ENCODE results near the gene JUNB. TPM values are rescaled to one million over a fixed set of nuclear protein-coding genes. Genes with fewer than 3 reads are reported as not detected.

JUNB gene
- total and polyA plus RNA-seq, 2 of the 4 experiments (the other 2 are of a cell fraction) = 20.8 to 109 TPM

GRCh38 chr19:12796146-12797071 lies 5.1 kb downstream of the JUNB start (continued):
- no peak for TF ChIP-seq USF2 (IDR thresholded peaks at IDR 0.05; ENCODE audit: low read depth, low read length)

GRCh38 chr19:12797141-12797587 lies 5.9 kb downstream of the JUNB start:
- POLR2A ChIA-PET (ENCODE audit: unreplicated experiment) = no interaction called here
- Histone ChIP-seq H3K4me3 (ENCODE audit: insufficient read depth, low read depth, low read length) (no peak overlapping the region), H2AK5ac (ENCODE audit: low read depth, low read length) (no peak overlapping the region), H3K27me3 (ENCODE audit: control insufficient read depth, insufficient read depth, low read length) (no peaks in the 10 kb centered on the region), H3K27ac (ENCODE audit: insufficient read depth, low read length) (no peak overlapping the region), H3K23ac (ENCODE audit: low read depth, low read length) (no peak overlapping the region), H2BK120ac (ENCODE audit: low read depth, low read length) (no peak overlapping the region), H3K14ac (replicated peaks; ENCODE audit: low read depth, low read length) (no peak overlapping the region), H2AK9ac (replicated peaks; ENCODE audit: low read depth, low read length, poor library complexity) (no peak overlapping the region), H4K91ac (ENCODE audit: insufficient read depth, low read depth, low read length) (no peak overlapping the region), H2AFZ (replicated peaks; ENCODE audit: low read length, poor library complexity) (no peak overlapping the region), H3K79me1 (ENCODE audit: low read depth in 1 of 2, low read length in 2 of 2) (peaks cover 4 to 34% of the 10 kb centered on the region in 2 experiments; a peak in 3 of 4 replicates), H3K4me1 (ENCODE audit: control insufficient read depth, insufficient read depth, low read length) (peaks cover 6% of the 10 kb centered on the region), H3K18ac (ENCODE audit: low read depth, low read length) (no peak overlapping the region), H3K56ac (ENCODE audit: extremely low read depth, insufficient read depth, low read length) (no peak overlapping the region), H4K5ac (ENCODE audit: low read depth, low read length) (no peak overlapping the region), H2BK20ac (ENCODE audit: low read depth, low read length) (no peak overlapping the region), H2BK15ac (ENCODE audit: low read depth, low read length) (no peak overlapping the region), H4K20me1 (ENCODE audit: insufficient read depth, low read length) (peaks cover 12% of the 10 kb centered on the region), H3K36me3 (ENCODE audit: control insufficient read depth, insufficient read depth, low read length) (peaks cover 9% of the 10 kb centered on the region), H3K9me1 (ENCODE audit: insufficient read depth, low read length) (no peaks in the 10 kb centered on the region), H3K9me3 (ENCODE audit: control insufficient read depth, insufficient read depth, low read length) (no peaks in the 10 kb centered on the region), H3K9ac (ENCODE audit: low read depth, low read length) (no peak overlapping the region), H3K4me2 (ENCODE audit: low read depth, low read length) (no peak overlapping the region), H3K4ac (ENCODE audit: low read depth, low read length) (no peak overlapping the region), H2BK5ac (ENCODE audit: low read depth, low read length, poor library complexity, severe bottlenecking) (no peak overlapping the region), H4K8ac (ENCODE audit: low read depth in 2 of 2, low read length in 2 of 2) (no peak overlapping the region)
- no peak for ATAC-seq (ENCODE audit: low read depth)
- WGBS, 2 experiments (ENCODE audit: extremely low coverage in 2 of 2, insufficient read length in 1 of 2) = 90% methylated on average over 2 of the region's 6 CpGs; no CpG with 5 or more reads in 1 of the 2 experiments
- BruUV-seq (replicated peaks) = no TSS peak
- in situ Hi-C loops (cut with MboI; ENCODE audit: low sequenced_read_pairs) (loop anchor here (25.0 kb wide), 1 partner anchor 1040 kb away; no protein-coding TSS in a partner anchor), dilution Hi-C loops (cut with HindIII; ENCODE audit: low sequenced_read_pairs, unreplicated experiment) (no loop called here), intact Hi-C loops (cut with micrococcal nuclease) (no loop called here)
- DNase-seq = no peak
- CTCF ChIA-PET = interaction anchor here (0.7 to 4.1 kb wide), 2 partner anchors 31 to 40 kb away, joined by 3 to 30 read pairs; no protein-coding TSS in a partner anchor
- TF ChIP-seq, protein P1, sequence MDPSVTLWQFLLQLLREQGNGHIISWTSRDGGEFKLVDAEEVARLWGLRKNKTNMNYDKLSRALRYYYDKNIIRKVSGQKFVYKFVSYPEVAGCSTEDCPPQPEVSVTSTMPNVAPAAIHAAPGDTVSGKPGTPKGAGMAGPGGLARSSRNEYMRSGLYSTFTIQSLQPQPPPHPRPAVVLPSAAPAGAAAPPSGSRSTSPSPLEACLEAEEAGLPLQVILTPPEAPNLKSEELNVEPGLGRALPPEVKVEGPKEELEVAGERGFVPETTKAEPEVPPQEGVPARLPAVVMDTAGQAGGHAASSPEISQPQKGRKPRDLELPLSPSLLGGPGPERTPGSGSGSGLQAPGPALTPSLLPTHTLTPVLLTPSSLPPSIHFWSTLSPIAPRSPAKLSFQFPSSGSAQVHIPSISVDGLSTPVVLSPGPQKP (IDR thresholded peaks at IDR 0.05; ENCODE audit: borderline replicate concordance, low read depth, low read length) = no peak
- TF ChIP-seq CHD1 (IDR thresholded peaks at IDR 0.05; ENCODE audit: low read depth, low read length) (no peak), RAD21 (IDR thresholded peaks at IDR 0.05; ENCODE audit: low read length) (no peak), MAZ (IDR thresholded peaks at IDR 0.05; ENCODE audit: borderline replicate concordance, low read depth, low read length) (no peak), RFX5 (IDR thresholded peaks at IDR 0.05; ENCODE audit: low read depth, low read length) (no peak), POLR2A (IDR thresholded peaks at IDR 0.05; ENCODE audit: low read depth, low read length) (no peak), FOS (IDR thresholded peaks at IDR 0.05; ENCODE audit: low read depth, low read length) (no peak), CEBPB (IDR thresholded peaks at IDR 0.05; ENCODE audit: low read depth, low read length) (no peak), CTCF (conservative IDR thresholded peaks at IDR 0.05; ENCODE audit: low read depth, low read length) (no peak), USF2 (IDR thresholded peaks at IDR 0.05; ENCODE audit: low read depth, low read length) (no peak)

Measured in IMR-90 (cell line).